HepG2 (cell line): ENCODE measurements around the gene TCTA. TPM values are rescaled to one million over a fixed set of nuclear protein-coding genes. Genes with fewer than 3 reads are reported as not detected.

Experiments used
- ATM ChIP-seq: fragments of 450-650 bp; IDR thresholded peaks from 2 replicates; pipeline ENCODE4 v1.7.1; 2017; ENCODE audit warnings: mild to moderate bottlenecking, borderline replicate concordance
- CEBPB ChIP-seq: IDR thresholded peaks from 2 replicates; pipeline ENCODE4 v1.6.1; 2011; ENCODE audit warnings: low read depth, low read length, improper control_type of control experiment, borderline replicate concordance
- EHMT2 ChIP-seq: fragments of 200-600 bp; sonication (generic); IDR thresholded peaks from 2 replicates; pipeline ENCODE4 v1.7.0; 2017; ENCODE audit warnings: antibody characterized with exemption, low read depth, low read length, borderline replicate concordance
- HNF4G ChIP-seq, 2 experiments: sonication (generic) in 1 of 2; formaldehyde crosslinking in 1 of 2; IDR thresholded peaks; 2 replicates each; pipeline versions ENCODE4 v1.4.0 to v1.6.1; 2011 to 2020; ENCODE audit warnings: borderline replicate concordance in 2 of 2, low read depth in 2 of 2, mild to moderate bottlenecking in 2 of 2, low read length in 1 of 2, missing genetic modification reagents in 1 of 2, moderate library complexity in 1 of 2
- HOXA9 ChIP-seq: sonication (generic); formaldehyde crosslinking; IDR thresholded peaks from 2 replicates; pipeline ENCODE4 v1.8.1; 2022; ENCODE audit warnings: missing genetic modification reagents, mild to moderate bottlenecking, moderate library complexity, borderline replicate concordance
- IRF1 ChIP-seq: sonication (generic); formaldehyde crosslinking; IDR thresholded peaks from 2 replicates; pipeline ENCODE4 v1.4.0; 2020; ENCODE audit warnings: low read depth, mild to moderate bottlenecking, missing genetic modification reagents
- KDM2A ChIP-seq: sonication (generic); formaldehyde crosslinking; IDR thresholded peaks from 2 replicates; pipeline ENCODE4 v1.4.0; 2020; ENCODE audit warnings: low read depth, missing genetic modification reagents, borderline replicate concordance
- LBX2 ChIP-seq: sonication (generic); formaldehyde crosslinking; IDR thresholded peaks from 2 replicates; pipeline ENCODE4 v1.5.0; 2020; ENCODE audit warnings: missing genetic modification reagents, mild to moderate bottlenecking, borderline replicate concordance
- LCORL ChIP-seq, 2 experiments: fragments of 450-650 bp in 1 of 2; sonication (generic) in 1 of 2; formaldehyde crosslinking in 1 of 2; IDR thresholded peaks; 2 replicates each; pipeline versions ENCODE4 v1.5.0 to v1.6.1; 2017 to 2020; ENCODE audit warnings: antibody characterized with exemption in 1 of 2, missing genetic modification reagents in 1 of 2
- MEIS1 ChIP-seq: sonication (generic); formaldehyde crosslinking; IDR thresholded peaks from 2 replicates; pipeline ENCODE4 v1.9.0; 2021; ENCODE audit warnings: mild to moderate bottlenecking, missing genetic modification reagents, moderate library complexity, borderline replicate concordance
- NR0B2 ChIP-seq: sonication (generic); formaldehyde crosslinking; IDR thresholded peaks from 2 replicates; pipeline ENCODE4 v1.4.0; 2020; ENCODE audit warnings: mild to moderate bottlenecking, missing genetic modification reagents
- NR2F6 ChIP-seq, 2 experiments: IDR thresholded peaks; 2 replicates each; pipeline ENCODE4 v1.6.1; 2016; ENCODE audit warnings: antibody characterized with exemption in 1 of 2, mild to moderate bottlenecking in 1 of 2
- RBM39 ChIP-seq: fragments of 200-400 bp; formaldehyde crosslinking; IDR thresholded peaks from one replicate; pipeline ENCODE4 v1.6.1; 2018; ENCODE audit warnings: antibody characterized with exemption, mild to moderate bottlenecking, low read depth, low read length; ENCODE audit not compliant: poor library complexity, severe bottlenecking
- SP4 ChIP-seq: sonication (generic); formaldehyde crosslinking; IDR thresholded peaks from 2 replicates; pipeline ENCODE4 v1.8.1; 2023; ENCODE audit warnings: mild to moderate bottlenecking, missing genetic modification reagents
- TP53 ChIP-seq: sonication (generic); formaldehyde crosslinking; conservative IDR thresholded peaks from 2 replicates; pipeline ENCODE4 v1.4.0; 2020; ENCODE audit warnings: missing genetic modification reagents
- YY1 ChIP-seq: IDR thresholded peaks from 2 replicates; pipeline ENCODE4 v1.6.1; 2011; ENCODE audit warnings: low read length, low read depth, moderate library complexity, mild to moderate bottlenecking; ENCODE audit not compliant: insufficient read depth, insufficient replicate concordance
- ZBTB7A ChIP-seq: sonication (generic); formaldehyde crosslinking; IDR thresholded peaks from 2 replicates; pipeline ENCODE4 v1.8.0; 2022; ENCODE audit warnings: mild to moderate bottlenecking, missing genetic modification reagents
- ZFP1 ChIP-seq: IDR thresholded peaks from 2 replicates; pipeline ENCODE4 v1.6.1; 2016
- ZNF143 ChIP-seq: sonication (generic); formaldehyde crosslinking; IDR thresholded peaks from 2 replicates; pipeline ENCODE4 v1.4.0; 2020; ENCODE audit warnings: missing genetic modification reagents
- ZNF232 ChIP-seq: sonication (generic); formaldehyde crosslinking; IDR thresholded peaks from 2 replicates; pipeline ENCODE4 v1.4.0; 2020; ENCODE audit warnings: missing genetic modification reagents, borderline replicate concordance
- ZNF530 ChIP-seq: sonication (generic); formaldehyde crosslinking; IDR thresholded peaks from 2 replicates; pipeline ENCODE4 v1.5.0; 2020; ENCODE audit warnings: low read depth, mild to moderate bottlenecking, missing genetic modification reagents
- ZNF597 ChIP-seq: sonication (generic); formaldehyde crosslinking; IDR thresholded peaks from 2 replicates; pipeline ENCODE4 v1.5.0; 2020; ENCODE audit warnings: missing genetic modification reagents
- ZNF747 ChIP-seq: sonication (generic); formaldehyde crosslinking; IDR thresholded peaks from 2 replicates; pipeline ENCODE4 v1.8.1; 2023; ENCODE audit warnings: missing genetic modification reagents, mild to moderate bottlenecking, borderline replicate concordance
- ZNF770 ChIP-seq: sonication (generic); formaldehyde crosslinking; IDR thresholded peaks from 2 replicates; pipeline ENCODE4 v1.5.0; 2020; ENCODE audit warnings: mild to moderate bottlenecking, missing genetic modification reagents
- polyA plus RNA-seq, 8 experiments: library from polyadenylated mRNA; depleted of rRNA in 3 of 8; stranded (reverse) in 7 of 8; unstranded in 1 of 8; fragments of >200 nt; fragmentation: Illumina TruSeq in 4 of 8; extraction: Trizol in 4 of 8; gene quantifications; 2 replicates each; pipeline versions ENCODE4 v1.2.1 to v1.2.3, GENCODE V29; 2011 to 2016; ENCODE audit warnings: low read depth in 4 of 8, missing spikeins in 1 of 8, mixed read lengths in 1 of 8; ENCODE audit not compliant: insufficient read depth in 1 of 8
- total RNA-seq, 5 experiments: library from RNA; depleted of rRNA; stranded (reverse); fragments of >200 nt; fragmentation: Illumina TruSeq; extraction: Trizol; gene quantifications; 2 replicates each; pipeline ENCODE4 v1.2.3, GENCODE V29; 2016; ENCODE audit warnings: low read depth in 1 of 5

Gene TCTA
- total and polyA plus RNA-seq, 2 of the 13 experiments (the other 11 are each of a cell fraction or from before 2014, with no cell fraction given) = 8.3 to 13.2 TPM

GRCh38 chr3:49410846-49411534 lies 1.2 kb upstream of the TCTA start (continued):
- TF ChIP-seq NR0B2 = no peak
- peak; percentile 8; the same call in 1 of the 2 replicates for TF ChIP-seq NR2F6 (IDR thresholded peaks at IDR 0.05)
- TF ChIP-seq NR2F6 (CRISPR knock-in tag; IDR thresholded peaks at IDR 0.05) = no peak
- TF ChIP-seq EHMT2 = no peak
- TF ChIP-seq LCORL (IDR thresholded peaks at IDR 0.05) = no peak
- TF ChIP-seq LCORL (CRISPR knock-in tag; IDR thresholded peaks at IDR 0.05) = 0 out of 2 replicates have a peak, but pooled peaks have one; percentile 11
- peak; percentile 42 for TF ChIP-seq RBM39
- no peak for TF ChIP-seq YY1
- no peak for TF ChIP-seq SP4 (CRISPR knock-in tag)
- no peak for TF ChIP-seq ZNF597 (CRISPR knock-in tag)
- TF ChIP-seq TP53 (CRISPR knock-in tag) = no peak
- no peak for TF ChIP-seq MEIS1
- no peak for TF ChIP-seq HOXA9 (CRISPR knock-in tag)
- TF ChIP-seq ZFP1 (CRISPR knock-in tag) = no peak
- TF ChIP-seq ZBTB7A (CRISPR knock-in tag) = no peak
- TF ChIP-seq CEBPB = no peak
- TF ChIP-seq ZNF747 (CRISPR knock-in tag) = no peak
- no peak for TF ChIP-seq HNF4G (IDR thresholded peaks at IDR 0.05; ENCODE audit: borderline replicate concordance, low read depth, low read length)
- no peak for TF ChIP-seq HNF4G (CRISPR knock-in tag; IDR thresholded peaks at IDR 0.05; ENCODE audit: borderline replicate concordance, low read depth)
- TF ChIP-seq KDM2A (CRISPR knock-in tag) = peak; percentile 9; the same call in 1 of the 2 replicates
- no peak for TF ChIP-seq ZNF232 (CRISPR knock-in tag)
- TF ChIP-seq ATM = no peak
- TF ChIP-seq ZNF770 (CRISPR knock-in tag) = no peak
- TF ChIP-seq IRF1 (CRISPR knock-in tag) = no peak
- TF ChIP-seq ZNF530 (CRISPR knock-in tag) = no peak
- TF ChIP-seq ZNF143 (CRISPR knock-in tag) = no peak
- no peak for TF ChIP-seq LBX2 (CRISPR knock-in tag)
